ENCODE results near the gene CNKSR3.

DNA sequence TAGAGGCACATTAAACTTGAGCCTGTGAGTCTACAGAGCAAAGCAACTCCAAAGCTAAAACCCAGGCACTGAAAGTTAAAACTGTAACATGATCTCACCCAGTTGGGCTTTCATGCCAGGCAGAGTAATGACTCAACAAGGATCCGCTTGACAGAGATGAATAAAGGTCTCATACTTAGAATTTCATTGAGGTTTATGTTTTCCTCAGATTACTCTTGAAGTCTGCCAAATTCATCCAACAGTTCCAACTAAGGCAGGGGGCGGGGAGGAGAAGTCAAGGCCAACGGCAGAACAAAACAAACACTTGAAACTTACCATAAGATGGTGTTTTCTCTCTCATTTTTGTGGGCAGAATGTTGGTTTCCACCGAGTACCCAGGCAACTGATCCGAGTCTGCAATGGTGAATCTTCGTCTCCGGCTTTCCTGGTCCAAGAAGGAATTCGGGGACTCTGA, 99.8 kb downstream of the CNKSR3 start:
- TF ChIP-seq, protein P1, sequence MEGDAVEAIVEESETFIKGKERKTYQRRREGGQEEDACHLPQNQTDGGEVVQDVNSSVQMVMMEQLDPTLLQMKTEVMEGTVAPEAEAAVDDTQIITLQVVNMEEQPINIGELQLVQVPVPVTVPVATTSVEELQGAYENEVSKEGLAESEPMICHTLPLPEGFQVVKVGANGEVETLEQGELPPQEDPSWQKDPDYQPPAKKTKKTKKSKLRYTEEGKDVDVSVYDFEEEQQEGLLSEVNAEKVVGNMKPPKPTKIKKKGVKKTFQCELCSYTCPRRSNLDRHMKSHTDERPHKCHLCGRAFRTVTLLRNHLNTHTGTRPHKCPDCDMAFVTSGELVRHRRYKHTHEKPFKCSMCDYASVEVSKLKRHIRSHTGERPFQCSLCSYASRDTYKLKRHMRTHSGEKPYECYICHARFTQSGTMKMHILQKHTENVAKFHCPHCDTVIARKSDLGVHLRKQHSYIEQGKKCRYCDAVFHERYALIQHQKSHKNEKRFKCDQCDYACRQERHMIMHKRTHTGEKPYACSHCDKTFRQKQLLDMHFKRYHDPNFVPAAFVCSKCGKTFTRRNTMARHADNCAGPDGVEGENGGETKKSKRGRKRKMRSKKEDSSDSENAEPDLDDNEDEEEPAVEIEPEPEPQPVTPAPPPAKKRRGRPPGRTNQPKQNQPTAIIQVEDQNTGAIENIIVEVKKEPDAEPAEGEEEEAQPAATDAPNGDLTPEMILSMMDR (IDR thresholded peaks at IDR 0.05), result no peak
- no peak for TF ChIP-seq POLR2A (IDR thresholded peaks at IDR 0.05)

All from uterus (tissue), 2 donors.